ENCODE data around the gene ERCC6L2. TPM values are rescaled to one million over a fixed set of nuclear protein-coding genes. Genes with fewer than 3 reads are reported as not detected.

ERCC6L2 gene
- total RNA-seq, 1 experiment from 2014 or later = 43.0 TPM

- TF ChIP-seq ZNF263 (CRISPR knock-in tag; IDR thresholded peaks at IDR 0.05; ENCODE audit: low read depth) (0 out of 2 replicates have a peak, but pooled peaks have one; percentile 12), FOXK1 (CRISPR knock-in tag; IDR thresholded peaks at IDR 0.05) (peak; percentile 95), FOXP1 (CRISPR knock-in tag; IDR thresholded peaks at IDR 0.05; ENCODE audit: borderline replicate concordance) (peak; percentile 93), AR (CRISPR knock-in tag; IDR thresholded peaks at IDR 0.05) (no peak), CREM (CRISPR knock-in tag; IDR thresholded peaks at IDR 0.05) (no peak; the same call in 1 of the 2 replicates), ZNF396 (CRISPR knock-in tag; IDR thresholded peaks at IDR 0.05; ENCODE audit: borderline replicate concordance) (no peak), ZNF232 (CRISPR knock-in tag; IDR thresholded peaks at IDR 0.05) (peak; percentile 79), JAZF1 (CRISPR knock-in tag; IDR thresholded peaks at IDR 0.05) (no peak), ZNF416 (CRISPR knock-in tag; IDR thresholded peaks at IDR 0.05) (peak; percentile 92; the same call in 1 of the 2 replicates), ZNF138 (CRISPR knock-in tag; conservative IDR thresholded peaks at IDR 0.05) (no peak), IRF2 (CRISPR knock-in tag; IDR thresholded peaks at IDR 0.05; ENCODE audit: borderline replicate concordance, low read depth) (no peak), SMAD3 (CRISPR knock-in tag; IDR thresholded peaks at IDR 0.05; ENCODE audit: borderline replicate concordance) (0 out of 2 replicates have a peak, but pooled peaks have one; percentile 5), SMAD4 (CRISPR knock-in tag; IDR thresholded peaks at IDR 0.05) (no peak), GABPB1 (CRISPR knock-in tag; IDR thresholded peaks at IDR 0.05) (peak; percentile 90), EMX1 (CRISPR knock-in tag; IDR thresholded peaks at IDR 0.05) (peak; percentile 73; the same call in 1 of the 2 replicates), PRDM15 (CRISPR knock-in tag; IDR thresholded peaks at IDR 0.05) (peak; percentile 92), KAT7 (CRISPR knock-in tag; IDR thresholded peaks at IDR 0.05; ENCODE audit: borderline replicate concordance) (0 out of 2 replicates have a peak, but pooled peaks have one; percentile 34), ESRRA (CRISPR knock-in tag; IDR thresholded peaks at IDR 0.05; ENCODE audit: borderline replicate concordance) (peak; percentile 92), TCF7 (CRISPR knock-in tag; IDR thresholded peaks at IDR 0.05; ENCODE audit: low read depth) (peak; percentile 26; the same call in 1 of the 2 replicates), NFE2L1 (CRISPR knock-in tag; IDR thresholded peaks at IDR 0.05) (peak; percentile 67)
- TF ChIP-seq, protein P1, sequence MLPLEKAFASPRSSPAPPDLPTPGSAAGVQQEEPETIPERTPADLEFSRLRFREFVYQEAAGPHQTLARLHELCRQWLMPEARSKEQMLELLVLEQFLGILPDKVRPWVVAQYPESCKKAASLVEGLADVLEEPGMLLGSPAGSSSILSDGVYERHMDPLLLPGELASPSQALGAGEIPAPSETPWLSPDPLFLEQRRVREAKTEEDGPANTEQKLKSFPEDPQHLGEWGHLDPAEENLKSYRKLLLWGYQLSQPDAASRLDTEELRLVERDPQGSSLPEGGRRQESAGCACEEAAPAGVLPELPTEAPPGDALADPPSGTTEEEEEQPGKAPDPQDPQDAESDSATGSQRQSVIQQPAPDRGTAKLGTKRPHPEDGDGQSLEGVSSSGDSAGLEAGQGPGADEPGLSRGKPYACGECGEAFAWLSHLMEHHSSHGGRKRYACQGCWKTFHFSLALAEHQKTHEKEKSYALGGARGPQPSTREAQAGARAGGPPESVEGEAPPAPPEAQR (CRISPR knock-in tag; IDR thresholded peaks at IDR 0.05) = no peak
- TF ChIP-seq, protein P2, sequence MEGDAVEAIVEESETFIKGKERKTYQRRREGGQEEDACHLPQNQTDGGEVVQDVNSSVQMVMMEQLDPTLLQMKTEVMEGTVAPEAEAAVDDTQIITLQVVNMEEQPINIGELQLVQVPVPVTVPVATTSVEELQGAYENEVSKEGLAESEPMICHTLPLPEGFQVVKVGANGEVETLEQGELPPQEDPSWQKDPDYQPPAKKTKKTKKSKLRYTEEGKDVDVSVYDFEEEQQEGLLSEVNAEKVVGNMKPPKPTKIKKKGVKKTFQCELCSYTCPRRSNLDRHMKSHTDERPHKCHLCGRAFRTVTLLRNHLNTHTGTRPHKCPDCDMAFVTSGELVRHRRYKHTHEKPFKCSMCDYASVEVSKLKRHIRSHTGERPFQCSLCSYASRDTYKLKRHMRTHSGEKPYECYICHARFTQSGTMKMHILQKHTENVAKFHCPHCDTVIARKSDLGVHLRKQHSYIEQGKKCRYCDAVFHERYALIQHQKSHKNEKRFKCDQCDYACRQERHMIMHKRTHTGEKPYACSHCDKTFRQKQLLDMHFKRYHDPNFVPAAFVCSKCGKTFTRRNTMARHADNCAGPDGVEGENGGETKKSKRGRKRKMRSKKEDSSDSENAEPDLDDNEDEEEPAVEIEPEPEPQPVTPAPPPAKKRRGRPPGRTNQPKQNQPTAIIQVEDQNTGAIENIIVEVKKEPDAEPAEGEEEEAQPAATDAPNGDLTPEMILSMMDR (IDR thresholded peaks at IDR 0.05) = no peak
- TF ChIP-seq, protein P3, sequence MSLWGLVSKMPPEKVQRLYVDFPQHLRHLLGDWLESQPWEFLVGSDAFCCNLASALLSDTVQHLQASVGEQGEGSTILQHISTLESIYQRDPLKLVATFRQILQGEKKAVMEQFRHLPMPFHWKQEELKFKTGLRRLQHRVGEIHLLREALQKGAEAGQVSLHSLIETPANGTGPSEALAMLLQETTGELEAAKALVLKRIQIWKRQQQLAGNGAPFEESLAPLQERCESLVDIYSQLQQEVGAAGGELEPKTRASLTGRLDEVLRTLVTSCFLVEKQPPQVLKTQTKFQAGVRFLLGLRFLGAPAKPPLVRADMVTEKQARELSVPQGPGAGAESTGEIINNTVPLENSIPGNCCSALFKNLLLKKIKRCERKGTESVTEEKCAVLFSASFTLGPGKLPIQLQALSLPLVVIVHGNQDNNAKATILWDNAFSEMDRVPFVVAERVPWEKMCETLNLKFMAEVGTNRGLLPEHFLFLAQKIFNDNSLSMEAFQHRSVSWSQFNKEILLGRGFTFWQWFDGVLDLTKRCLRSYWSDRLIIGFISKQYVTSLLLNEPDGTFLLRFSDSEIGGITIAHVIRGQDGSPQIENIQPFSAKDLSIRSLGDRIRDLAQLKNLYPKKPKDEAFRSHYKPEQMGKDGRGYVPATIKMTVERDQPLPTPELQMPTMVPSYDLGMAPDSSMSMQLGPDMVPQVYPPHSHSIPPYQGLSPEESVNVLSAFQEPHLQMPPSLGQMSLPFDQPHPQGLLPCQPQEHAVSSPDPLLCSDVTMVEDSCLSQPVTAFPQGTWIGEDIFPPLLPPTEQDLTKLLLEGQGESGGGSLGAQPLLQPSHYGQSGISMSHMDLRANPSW (CRISPR knock-in tag; conservative IDR thresholded peaks at IDR 0.05; ENCODE audit: low read depth) = no peak
- TF ChIP-seq, protein P4, sequence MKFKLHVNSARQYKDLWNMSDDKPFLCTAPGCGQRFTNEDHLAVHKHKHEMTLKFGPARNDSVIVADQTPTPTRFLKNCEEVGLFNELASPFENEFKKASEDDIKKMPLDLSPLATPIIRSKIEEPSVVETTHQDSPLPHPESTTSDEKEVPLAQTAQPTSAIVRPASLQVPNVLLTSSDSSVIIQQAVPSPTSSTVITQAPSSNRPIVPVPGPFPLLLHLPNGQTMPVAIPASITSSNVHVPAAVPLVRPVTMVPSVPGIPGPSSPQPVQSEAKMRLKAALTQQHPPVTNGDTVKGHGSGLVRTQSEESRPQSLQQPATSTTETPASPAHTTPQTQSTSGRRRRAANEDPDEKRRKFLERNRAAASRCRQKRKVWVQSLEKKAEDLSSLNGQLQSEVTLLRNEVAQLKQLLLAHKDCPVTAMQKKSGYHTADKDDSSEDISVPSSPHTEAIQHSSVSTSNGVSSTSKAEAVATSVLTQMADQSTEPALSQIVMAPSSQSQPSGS (CRISPR knock-in tag; IDR thresholded peaks at IDR 0.05; ENCODE audit: borderline replicate concordance, low read depth) = no peak
These were observed at the start of gene ERCC6L2 (continued) for GRCh38 chr9:95875305-95876137.

Data from WTC11 (cell line).